Eye (tissue), 1 donor: ENCODE measurements around the gene FUT3.

ENCODE experiments used
- DNase-seq: peaks from one replicate; pipeline ENCODE4 v3.0.0-alpha.2; 2015

The FUT3 gene

GRCh38 chr19:5799247-5800241, 51.7 kb downstream of the FUT3 start:
- no peak for DNase-seq

GRCh38 chr19:5798244-5798643, 53.0 kb downstream of the FUT3 start:
- no peak for DNase-seq

- no peak for DNase-seq
Observed at GRCh38 chr19:5795382-5795919, 55.8 kb downstream of the FUT3 start.

- DNase-seq: no peak
Observed at GRCh38 chr19:5793188-5793587, 58.1 kb downstream of the FUT3 start.
